ENCODE data around the gene ASPA.
"Not testable (repeated sequence)": the region's sequence is repeated elsewhere in the genome, so short reads cannot be mapped to it uniquely, and the experiment has no call there.

Gene ASPA

DNA sequence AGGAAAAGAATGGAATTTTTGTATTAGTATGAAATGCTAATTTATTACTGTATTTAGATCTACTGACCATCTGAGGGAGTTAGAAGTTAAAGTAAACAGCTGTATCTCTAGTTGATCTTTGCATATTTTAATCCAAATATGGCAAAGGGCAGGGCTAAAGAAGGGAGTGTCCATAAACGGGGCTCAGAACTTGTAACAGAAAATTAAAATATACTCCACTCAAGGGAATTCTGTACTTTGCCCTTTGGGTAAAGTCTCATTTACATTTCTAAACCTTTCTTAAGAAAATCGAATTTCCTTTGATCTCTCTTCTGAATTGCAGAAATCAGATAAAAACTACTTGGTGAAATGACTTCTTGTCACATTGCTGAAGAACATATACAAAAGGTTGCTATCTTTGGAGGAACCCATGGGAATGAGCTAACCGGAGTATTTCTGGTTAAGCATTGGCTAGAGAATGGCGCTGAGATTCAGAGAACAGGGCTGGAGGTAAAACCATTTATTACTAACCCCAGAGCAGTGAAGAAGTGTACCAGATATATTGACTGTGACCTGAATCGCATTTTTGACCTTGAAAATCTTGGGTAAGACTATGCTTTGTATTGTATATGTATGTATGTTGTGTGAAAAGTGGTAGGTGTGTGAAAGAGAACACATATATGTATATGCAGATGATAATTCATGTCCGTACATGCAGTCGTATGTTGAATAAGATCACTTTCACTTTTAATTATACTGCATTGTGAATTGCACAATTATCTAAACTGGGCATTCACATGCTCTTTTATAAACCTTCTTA is at the start of gene ASPA:
Gene ASPA (plus strand): TSS at position 186 of the 799 bp plus-strand sequence. CDS start 163 bp downstream, at position 349.
- DNase-seq (ENCODE audit: extremely low read depth in 1 of 2, low read depth in 1 of 2): no peak

DNA sequence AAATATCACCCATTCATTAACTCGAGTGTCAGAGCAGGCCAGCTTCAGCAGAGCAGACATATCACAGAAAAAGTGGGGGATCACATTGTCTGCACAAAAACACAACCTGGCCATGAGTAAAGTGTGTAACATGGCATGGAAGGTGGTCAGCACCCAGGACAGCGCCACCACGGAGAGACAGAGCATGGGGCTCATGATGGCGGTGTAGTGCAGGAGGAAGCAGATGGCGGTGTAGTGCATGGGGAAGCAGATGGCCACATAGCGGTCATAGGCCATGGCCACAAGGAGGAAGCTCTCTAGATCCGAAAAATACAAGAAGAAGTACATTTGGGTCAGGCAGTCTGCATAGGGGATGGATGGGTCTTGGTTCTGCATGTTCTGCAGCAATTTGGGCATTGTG is 42.6 kb upstream of the ASPA start:
- not testable (repeated sequence) for DNase-seq (ENCODE audit: extremely low read depth in 1 of 2, low read depth in 1 of 2)

DNA sequence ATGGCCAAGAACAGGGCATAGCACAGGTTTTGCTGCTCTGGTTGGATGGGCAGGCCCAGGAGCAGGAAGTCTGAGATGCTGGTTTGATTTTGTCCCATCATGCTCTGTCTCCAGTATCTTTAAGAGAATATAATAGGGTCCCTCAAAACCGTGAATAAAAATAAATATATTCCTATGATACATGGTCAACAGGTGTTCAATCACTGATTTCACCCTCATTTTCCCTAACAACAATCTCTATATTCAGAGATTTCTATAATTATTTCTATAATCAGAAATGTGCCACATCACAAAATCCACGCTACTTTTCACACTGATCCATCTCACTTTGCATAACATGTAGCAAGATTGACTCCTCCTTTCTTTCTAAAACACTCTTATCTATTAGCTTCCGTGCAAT is 42.1 kb upstream of the ASPA start, which contains the start of gene OR1E2:
Gene OR1E2 (minus strand): TSS at position 101 of the 400 bp plus-strand sequence. CDS start 0 bp downstream, at position 101.
- DNase-seq (ENCODE audit: extremely low read depth in 1 of 2, low read depth in 1 of 2): no peak

DNA sequence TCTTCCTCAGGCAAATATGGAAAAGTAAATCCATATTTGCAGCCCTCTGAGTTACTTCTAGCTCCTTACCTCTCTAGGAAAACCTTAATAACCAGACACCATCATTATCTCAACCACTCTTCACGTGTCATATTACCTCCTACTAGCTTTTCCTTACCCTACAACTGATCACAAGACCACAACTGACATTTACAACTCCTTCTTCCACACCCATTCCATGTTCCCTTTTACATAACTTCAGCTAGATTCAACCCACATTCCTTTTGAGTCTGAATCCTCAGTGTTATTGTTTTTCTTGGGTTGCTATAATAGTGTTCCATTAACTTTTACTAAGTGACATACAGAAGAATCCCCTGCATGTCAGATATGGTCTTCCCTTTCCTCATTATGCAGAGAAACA is 37.4 kb upstream of the ASPA start:
- DNase-seq (ENCODE audit: extremely low read depth in 1 of 2, low read depth in 1 of 2): no peak

DNA sequence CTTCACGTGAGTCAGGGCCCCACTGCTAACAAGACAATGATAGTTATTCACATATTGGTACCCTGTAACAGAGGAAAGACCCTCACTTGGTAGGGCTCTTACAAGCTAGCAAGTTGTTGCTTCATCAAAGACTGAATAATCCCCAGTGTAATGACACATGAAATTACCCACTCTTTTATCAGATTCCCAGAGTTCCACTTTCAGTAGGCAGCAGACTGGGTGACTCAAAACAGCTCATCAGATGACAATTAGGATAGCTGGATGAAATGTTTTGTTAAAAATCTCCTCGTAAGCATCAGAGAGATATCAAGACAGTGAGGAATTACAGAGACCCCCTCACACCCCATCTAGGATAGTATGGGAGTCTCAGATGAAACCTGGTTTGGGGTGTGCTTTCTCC is 35.3 kb upstream of the ASPA start:
- DNase-seq (ENCODE audit: extremely low read depth in 1 of 2, low read depth in 1 of 2): no peak

DNA sequence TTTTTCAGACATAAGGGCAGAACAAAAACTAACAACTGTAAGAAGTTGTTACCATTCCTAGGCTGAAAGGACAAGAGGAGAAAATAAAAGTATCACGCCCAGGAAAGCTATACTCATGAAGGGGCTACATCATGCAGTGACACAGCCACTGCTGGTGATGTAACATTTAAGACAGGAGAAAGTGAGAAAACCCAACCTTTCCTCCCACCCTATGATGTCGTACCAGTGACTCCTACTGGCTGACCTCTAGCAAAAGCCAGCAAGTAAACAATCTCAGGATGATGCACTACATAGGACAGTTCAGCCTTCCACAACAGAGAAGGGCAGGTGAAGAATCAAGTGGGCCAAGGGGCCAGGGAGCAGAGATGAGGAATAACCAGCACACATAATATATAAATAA is 28.2 kb upstream of the ASPA start:
- DNase-seq (ENCODE audit: extremely low read depth in 1 of 2, low read depth in 1 of 2): no peak

DNA sequence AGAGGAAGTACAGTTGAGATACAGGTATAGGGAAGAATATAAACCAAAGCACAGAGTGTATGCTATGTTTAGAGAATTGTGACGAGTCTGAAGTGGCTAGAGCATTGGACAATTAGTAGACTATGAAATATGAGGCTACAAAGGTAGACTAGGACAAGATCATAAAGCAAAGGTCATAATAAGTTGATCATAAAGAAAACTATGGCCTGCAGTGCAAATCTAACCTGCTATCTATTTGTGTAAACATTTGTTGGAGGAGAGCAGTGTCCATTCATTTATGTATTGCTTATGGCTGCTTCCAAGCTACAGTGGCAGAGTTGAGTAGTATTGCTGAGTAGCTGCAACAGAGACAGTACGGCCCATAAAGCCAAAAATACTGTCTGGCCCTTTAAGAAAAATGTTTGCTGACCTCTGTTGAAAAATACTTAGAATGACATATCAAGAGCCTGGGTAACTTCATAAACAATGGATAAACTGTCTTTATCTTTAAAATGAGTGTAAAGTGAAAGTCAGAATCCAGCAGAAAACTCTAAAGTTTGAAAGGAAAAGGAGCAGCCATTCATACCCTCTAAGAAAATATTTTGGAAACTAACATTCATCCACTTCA is 27.6 kb upstream of the ASPA start:
- DNase-seq (ENCODE audit: extremely low read depth in 1 of 2, low read depth in 1 of 2): no peak

DNA sequence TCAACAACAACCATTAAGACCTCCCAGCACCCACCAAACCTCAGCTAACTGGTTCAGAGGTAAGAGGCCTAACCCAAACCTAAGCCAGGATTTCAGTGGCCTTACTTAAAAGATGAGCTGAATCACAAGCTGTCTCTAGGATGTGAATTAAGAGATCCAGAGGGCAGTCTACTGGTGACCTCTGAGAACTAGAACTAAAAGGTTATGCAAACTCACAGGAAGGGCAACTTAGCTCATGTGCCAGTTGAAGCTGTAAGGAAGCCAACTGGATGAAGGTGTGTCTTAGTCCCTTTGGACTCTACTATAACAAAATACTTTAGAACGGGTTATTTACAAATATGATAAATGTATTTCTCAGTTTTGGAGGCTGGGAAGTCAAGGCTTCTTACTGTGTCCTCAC is 9.4 kb upstream of the ASPA start:
- DNase-seq (ENCODE audit: extremely low read depth in 1 of 2, low read depth in 1 of 2): not testable (repeated sequence)

DNA sequence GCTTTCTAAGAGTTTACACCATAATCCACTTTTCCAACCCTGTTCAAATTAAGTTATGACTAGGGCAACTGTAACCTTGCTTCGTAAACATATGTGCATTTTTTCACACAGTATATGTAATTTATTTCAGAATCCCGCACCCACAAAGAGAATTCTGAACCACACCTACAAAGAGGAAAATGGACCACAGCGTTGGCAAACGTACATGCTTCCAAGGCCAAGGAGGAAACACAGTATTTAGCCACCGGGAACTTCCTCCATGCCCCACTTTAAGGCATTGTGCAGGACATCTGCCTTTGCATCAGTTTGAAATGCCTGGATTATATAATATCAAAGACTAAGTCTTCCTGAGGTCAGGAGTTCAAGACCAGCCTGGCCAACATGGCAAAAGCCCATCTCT is 6.3 kb upstream of the ASPA start:
- no peak for DNase-seq (ENCODE audit: extremely low read depth in 1 of 2, low read depth in 1 of 2)

DNA sequence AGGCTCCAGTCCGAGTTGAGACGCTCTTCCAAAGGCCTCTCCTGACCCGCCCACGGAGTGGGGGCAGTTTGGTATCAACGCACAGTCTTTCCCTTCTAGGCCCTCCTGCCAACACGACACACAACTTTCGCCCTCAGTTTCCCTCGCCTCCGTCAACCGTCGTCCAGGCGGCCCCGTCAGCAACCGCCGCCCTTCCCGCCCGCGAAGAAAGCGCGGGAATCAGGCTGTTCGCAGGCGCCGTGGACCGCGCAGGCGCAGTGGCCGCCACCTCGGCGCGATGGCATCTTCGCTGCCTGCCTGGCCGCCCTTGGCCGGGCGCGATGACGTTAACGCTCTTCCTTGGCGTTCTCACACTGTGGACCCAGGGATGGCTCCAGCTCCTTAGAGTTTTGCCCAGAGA is 4.2 kb upstream of the ASPA start, which contains the start of gene SPATA22:
Gene SPATA22 (minus strand): TSS at position 221 of the 400 bp plus-strand sequence. CDS start 2,494 bp downstream, outside the sequence.
- no peak for DNase-seq (ENCODE audit: extremely low read depth in 1 of 2, low read depth in 1 of 2)

DNA sequence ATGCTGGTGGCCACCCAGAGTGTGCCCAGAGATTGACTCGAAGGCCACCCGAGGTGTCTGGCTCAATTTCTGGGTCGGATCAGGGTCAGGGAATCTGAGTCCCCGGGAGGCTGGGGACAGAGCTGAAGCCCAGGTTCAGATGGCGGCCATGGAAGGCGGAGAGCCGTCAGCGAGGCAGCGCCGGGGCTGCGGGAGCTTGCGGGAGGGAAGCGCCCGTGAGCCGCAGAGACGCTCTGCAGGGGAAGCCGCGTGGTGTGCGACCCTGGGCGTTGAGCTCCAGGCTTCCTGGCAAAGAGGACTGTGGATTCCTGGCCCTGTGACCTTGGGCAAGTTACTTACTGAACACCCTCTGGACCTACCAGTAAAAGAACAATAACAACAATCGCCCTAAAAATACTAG is 3.7 kb upstream of the ASPA start:
- no peak for DNase-seq (ENCODE audit: extremely low read depth in 1 of 2, low read depth in 1 of 2)

DNA sequence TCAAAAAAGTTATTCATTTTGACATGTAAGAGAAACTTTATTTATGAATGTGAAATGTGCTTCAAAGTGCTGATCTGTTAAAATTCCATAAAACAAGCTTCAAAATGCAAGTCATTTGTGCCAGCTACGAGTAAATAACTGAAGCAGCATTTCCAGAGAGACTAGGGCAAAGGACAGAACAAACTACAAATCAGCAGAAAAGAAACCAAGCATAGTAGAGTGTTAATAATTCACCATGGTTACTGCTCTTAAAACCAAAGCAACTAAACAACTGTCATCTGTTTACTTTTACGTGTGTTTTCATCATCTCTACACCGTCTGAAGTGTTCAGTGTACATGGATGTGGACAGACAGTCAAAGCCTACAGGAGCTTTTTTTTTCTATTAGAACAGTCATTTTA is 1.6 kb upstream of the ASPA start:
- DNase-seq (ENCODE audit: extremely low read depth in 1 of 2, low read depth in 1 of 2): no peak

DNA sequence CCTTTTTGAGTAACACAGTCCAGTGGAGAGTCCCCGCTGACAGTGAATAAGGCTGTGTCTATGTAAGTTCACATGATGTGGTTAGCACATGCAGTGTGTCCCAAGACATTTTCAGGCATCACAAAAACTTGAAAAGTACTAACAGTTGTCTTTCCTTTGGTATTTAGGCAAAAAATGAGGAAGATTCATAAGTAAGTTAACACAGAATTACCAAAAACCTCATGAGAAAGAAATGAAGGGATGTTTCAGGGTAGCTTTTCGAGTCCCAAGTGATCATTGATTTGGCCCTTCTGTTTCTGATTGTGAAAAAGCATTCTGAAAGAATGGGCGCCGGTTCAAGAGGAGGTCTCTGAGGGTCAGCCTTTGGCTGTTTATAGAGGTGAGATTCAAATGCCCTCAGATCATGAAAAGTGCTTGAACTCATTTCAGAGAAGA is 529 bp upstream of the ASPA start:
- DNase-seq (ENCODE audit: extremely low read depth in 1 of 2, low read depth in 1 of 2): no peak

DNA sequence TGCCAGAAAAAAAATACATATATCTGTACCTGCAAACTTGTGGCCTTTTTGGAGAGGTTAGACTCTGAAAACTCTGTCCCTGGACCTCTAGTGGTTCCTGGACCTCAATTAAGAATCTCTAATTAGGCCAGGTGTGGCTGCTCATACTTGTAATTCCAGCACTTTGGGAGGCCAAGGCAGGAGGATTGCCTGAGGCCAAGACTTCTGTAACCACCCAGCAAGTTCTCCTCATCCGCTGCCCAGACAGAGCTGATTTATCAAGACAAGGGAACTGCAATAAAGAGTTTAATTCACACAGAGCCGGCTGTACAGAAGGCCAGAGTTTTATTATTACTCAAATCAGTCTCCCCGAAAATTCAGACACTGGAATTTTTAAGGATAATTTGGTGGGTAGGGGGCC is 4.2 kb downstream of the ASPA start:
- no peak for DNase-seq (ENCODE audit: extremely low read depth in 1 of 2, low read depth in 1 of 2)

DNA sequence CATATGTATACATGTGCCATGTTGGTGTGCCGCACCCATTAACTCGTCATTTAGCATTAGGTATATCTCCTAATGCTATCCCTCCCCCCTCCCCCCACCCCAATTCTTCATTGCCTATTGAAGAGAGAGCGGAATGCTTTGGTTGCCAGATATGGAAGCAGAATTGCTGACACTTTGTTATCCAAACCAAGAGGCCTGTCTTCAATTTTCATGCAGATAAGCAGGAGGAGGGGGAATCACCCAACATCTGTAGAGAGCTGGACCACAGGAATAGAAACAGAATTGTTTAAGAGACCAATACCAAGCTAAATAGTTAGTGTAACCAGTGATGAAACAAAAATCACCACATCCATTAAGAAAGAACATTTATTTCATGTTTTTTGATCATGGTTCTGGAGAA is 7.1 kb downstream of the ASPA start:
- no peak for DNase-seq (ENCODE audit: extremely low read depth in 1 of 2, low read depth in 1 of 2)

DNA sequence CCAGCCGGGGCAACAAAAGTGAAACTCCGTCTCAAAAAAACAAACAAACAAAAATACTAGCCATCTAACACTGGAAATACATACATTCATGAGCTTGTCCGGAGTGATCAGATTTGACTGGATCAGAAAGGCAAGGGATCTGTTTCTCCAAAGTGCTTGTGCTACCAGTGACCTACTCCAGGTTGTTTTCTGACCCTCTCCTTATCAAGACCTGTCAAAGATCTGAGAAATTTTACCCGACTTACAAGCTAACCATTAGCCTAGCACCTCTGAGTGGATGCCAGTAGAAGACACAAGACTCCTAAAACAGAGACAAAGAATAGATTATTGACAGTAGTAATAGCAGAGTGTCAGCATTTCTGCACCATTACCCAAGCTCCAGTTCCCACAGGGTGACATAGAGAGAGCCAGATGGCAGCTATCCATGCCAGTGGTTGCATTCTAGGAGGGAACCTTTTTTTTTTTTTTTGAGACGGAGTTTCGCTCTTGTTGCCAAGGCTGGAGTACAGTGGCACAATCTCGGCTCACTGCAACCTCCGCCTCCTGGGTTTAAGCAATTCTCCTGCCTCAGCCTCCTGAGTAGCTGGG is 9.8 kb downstream of the ASPA start:
- no peak for DNase-seq (ENCODE audit: extremely low read depth in 1 of 2, low read depth in 1 of 2)

DNA sequence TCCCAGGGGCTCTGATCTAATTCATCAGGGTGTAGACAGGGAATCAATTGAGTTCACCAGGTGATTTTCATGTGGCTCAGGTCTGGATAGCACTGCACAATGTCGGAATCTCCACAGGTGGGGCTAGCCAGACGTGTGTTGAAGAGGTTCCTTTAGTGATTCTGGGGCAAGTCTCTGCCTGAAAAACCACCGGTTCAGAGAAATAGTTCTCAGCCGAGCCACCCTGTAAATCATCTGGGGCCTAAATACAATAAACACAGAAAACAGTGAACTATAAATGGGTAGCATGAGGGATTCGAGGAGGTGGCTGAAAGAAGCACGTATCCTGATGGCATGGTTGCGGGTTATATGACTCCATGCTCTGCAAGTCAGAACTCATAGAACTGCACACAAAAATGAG is 21.3 kb downstream of the ASPA start:
- DNase-seq (ENCODE audit: extremely low read depth in 1 of 2, low read depth in 1 of 2): no peak

DNA sequence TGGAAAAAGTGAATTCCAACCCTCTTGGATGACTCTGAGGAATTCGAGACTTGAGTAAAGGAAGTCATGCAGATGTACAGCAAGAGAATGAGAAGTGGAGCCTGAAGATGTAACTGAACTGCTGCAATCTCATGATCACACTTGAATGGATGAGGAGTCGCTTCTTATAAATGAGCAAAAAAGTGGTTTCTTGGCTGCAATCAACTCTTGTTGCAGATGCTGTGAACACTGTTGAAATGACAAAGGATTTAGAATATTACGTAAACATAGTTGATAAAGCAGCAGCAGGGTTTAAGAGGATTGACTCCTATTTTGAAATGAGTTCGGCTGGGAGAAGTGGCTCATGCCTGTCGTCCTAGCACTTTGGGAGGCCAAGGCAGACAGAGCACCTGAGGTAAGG is 25.5 kb downstream of the ASPA start:
- no peak for DNase-seq (ENCODE audit: extremely low read depth in 1 of 2, low read depth in 1 of 2)

DNA sequence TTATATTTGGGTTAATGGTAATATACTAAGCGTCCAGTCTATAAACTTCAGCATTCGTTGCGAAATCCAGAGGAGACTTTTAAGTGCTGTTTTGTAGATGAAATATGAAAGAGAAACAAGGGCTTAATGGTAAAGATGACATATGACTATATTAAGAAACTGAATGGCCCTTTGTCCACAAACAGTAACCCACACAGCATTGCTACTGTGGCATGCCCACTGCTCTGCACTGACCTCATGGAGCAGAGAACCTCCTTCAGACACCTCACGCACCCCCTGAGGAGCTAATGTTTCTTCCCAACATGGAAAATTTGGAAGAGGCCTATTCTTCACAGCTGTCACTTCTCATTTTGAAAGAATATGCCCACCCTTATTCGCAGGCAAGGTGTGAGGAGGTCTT is 26.7 kb downstream of the ASPA start:
- no peak for DNase-seq (ENCODE audit: extremely low read depth in 1 of 2, low read depth in 1 of 2)

DNA sequence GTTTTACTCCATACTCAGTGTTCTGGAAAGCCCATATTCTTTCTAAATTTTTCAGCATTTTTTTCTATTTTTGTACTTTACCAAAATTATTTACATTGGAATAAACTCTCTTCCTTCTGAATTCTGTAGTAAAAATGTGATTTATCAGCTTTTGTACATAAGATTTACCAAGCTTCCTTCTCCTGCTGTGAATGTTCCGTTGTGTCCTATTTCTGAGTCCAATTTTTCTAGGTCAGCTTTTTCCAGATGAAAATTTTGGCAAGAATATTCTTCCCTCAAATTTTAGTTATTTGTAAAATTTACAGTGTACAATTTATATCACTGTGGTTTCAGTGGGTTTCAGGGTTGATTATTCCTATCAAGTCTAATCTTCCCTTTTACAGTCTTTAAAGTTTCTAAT is 27.5 kb downstream of the ASPA start:
- no peak for DNase-seq (ENCODE audit: extremely low read depth in 1 of 2, low read depth in 1 of 2)

DNA sequence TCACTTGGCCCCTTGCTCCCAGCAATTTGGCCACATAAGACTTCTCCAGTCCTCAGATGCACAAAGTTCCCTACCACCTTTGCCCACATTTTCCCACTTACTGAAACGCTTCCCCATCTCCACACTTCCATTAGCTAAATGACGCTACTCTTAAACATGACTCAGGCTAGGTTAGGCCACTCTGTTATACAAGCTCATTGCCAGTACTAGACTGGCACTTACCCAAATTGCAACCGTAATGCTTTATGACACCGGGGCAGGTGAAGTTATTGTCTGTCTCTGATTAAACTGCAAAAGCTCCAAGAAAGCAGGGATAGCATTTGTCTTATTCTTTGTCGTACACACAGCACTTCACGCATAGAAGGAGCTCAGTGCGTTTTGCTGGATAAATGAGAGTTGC is 29.2 kb downstream of the ASPA start:
- DNase-seq (ENCODE audit: extremely low read depth in 1 of 2, low read depth in 1 of 2): no peak

DNA sequence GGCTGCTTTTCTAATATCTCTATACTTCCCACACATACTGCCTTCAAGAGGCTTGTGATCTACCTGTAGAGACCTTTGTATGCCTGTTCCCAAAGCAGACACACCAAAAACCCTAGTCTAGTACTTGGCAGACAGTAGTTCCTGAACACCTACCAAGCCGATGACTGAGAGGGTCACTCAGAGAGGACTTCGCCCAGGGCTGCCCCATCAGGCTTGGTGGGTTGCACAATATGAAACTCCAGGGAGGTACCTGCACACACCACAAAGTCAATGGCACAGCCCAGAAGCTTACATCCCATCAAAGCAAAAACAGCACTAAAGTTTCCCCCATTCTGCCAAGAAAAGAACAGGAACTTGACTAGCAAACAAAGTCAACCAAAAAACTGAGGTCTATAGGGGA is 30.3 kb downstream of the ASPA start:
- no peak for DNase-seq (ENCODE audit: extremely low read depth in 1 of 2, low read depth in 1 of 2)
